ENCODE results near the gene CLCN4. TPM values are rescaled to one million over a fixed set of nuclear protein-coding genes. Genes with fewer than 3 reads are reported as not detected.

CLCN4 gene
- total and polyA plus RNA-seq, 2 of the 8 experiments (the other 6 are each of a cell fraction or from before 2014, with no cell fraction given), result 3.3 to 11.2 TPM

GRCh38 chrX:10110316-10110935 lies 46.3 kb upstream of the CLCN4 start (continued):
- TF ChIP-seq, protein P1, sequence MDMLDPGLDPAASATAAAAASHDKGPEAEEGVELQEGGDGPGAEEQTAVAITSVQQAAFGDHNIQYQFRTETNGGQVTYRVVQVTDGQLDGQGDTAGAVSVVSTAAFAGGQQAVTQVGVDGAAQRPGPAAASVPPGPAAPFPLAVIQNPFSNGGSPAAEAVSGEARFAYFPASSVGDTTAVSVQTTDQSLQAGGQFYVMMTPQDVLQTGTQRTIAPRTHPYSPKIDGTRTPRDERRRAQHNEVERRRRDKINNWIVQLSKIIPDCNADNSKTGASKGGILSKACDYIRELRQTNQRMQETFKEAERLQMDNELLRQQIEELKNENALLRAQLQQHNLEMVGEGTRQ (IDR thresholded peaks at IDR 0.05; ENCODE audit: low read length), result no peak
- TF ChIP-seq SIN3A (conservative IDR thresholded peaks at IDR 0.05 in 1 of 2, IDR thresholded peaks at IDR 0.05 in 1 of 2; ENCODE audit: low read depth in 1 of 2, low read length in 2 of 2), result no peak
- no peak for TF ChIP-seq KDM5A (IDR thresholded peaks at IDR 0.05; ENCODE audit: low read length)
- TF ChIP-seq RNF2 (IDR thresholded peaks at IDR 0.05; ENCODE audit: borderline replicate concordance, low read depth, low read length, missing control alignments, poor library complexity, severe bottlenecking), result no peak
- no peak for TF ChIP-seq RAD21 (IDR thresholded peaks at IDR 0.05 in 1 of 2, conservative IDR thresholded peaks at IDR 0.05 in 1 of 2; ENCODE audit: low read depth in 2 of 2, low read length in 2 of 2)
- TF ChIP-seq JUND (IDR thresholded peaks at IDR 0.05; ENCODE audit: low read length), result no peak
- no peak for TF ChIP-seq BCL11A (IDR thresholded peaks at IDR 0.05; ENCODE audit: low read depth in 2 of 2, low read length in 2 of 2)
- no peak for TF ChIP-seq SP1 (IDR thresholded peaks at IDR 0.05; ENCODE audit: low read depth, low read length)
- no peak for TF ChIP-seq ZNF274 (IDR thresholded peaks at IDR 0.05; ENCODE audit: borderline replicate concordance, extremely low read depth, low read length)
- no peak for TF ChIP-seq GABPA (IDR thresholded peaks at IDR 0.05; ENCODE audit: borderline replicate concordance, insufficient read depth, low read length)
- no peak for TF ChIP-seq SIRT6 (IDR thresholded peaks at IDR 0.05; ENCODE audit: low read length)
